Endothelial cell of umbilical vein (primary cell): Measurements from ENCODE around the gene GPA33. TPM values are rescaled to one million over a fixed set of nuclear protein-coding genes. Genes with fewer than 3 reads are reported as not detected.

ENCODE experiments used
- BruUV-seq: library from RNA; stranded (reverse); fragments of 400-500 nt; replicated peaks from 2 replicates; lab custom pipeline; 2021; lab: Mats Ljungman, UMichigan
- CTCF ChIA-PET: fragments of 300-600, 350-600 bp; sonication (Branson Sonifier 250); formaldehyde crosslinking; loops from one replicate; lab custom pipeline; 2021; ENCODE audit warnings: antibody characterized with exemption, inconsistent platforms; lab: Charles Lee
- POLR2A ChIA-PET: fragments of 300-600, 350-600 bp; sonication (Branson Sonifier 250); formaldehyde crosslinking; loops from one replicate; lab custom pipeline; 2021; ENCODE audit warnings: antibody characterized with exemption, inconsistent platforms; lab: Charles Lee
- DNase-seq: peaks from one replicate; pipeline ENCODE4 v3.0.0-alpha.2; 2011; ENCODE audit warnings: low read depth, low spot score
- FAIRE-seq: peaks from 2 replicates; lab custom pipeline; 2011; peaks lifted over from hg19 to GRCh38; lab: Jason Lieb, UNC
- H2AFZ ChIP-seq: 2 replicates; pipeline ENCODE4 v1.6.0; 2012; ENCODE audit warnings: low read depth, low read length, control low read depth, inconsistent platforms
- H3K27ac ChIP-seq: 2 replicates; pipeline ENCODE4 v1.5.1; 2011; ENCODE audit warnings: low read depth, mild to moderate bottlenecking, control low read depth, low read length, moderate library complexity; ENCODE audit not compliant: insufficient read depth
- H3K27me3 ChIP-seq, 2 experiments: 2 replicates each; pipeline versions ENCODE4 v1.6.0 to v1.6.1; 2011; ENCODE audit warnings: low read length in 2 of 2, mixed read lengths in 1 of 2; ENCODE audit not compliant: control insufficient read depth in 2 of 2, insufficient read depth in 2 of 2
- H3K36me3 ChIP-seq, 2 experiments: 2 replicates in 1 of 2; 3 replicates in 1 of 2; pipeline ENCODE4 v1.5.1; 2011; ENCODE audit warnings: low read length in 2 of 2, mild to moderate bottlenecking in 1 of 2, moderate library complexity in 1 of 2; ENCODE audit not compliant: control insufficient read depth in 2 of 2, insufficient read depth in 2 of 2; ENCODE audit errors: extremely low read depth in 1 of 2
- H3K4me1 ChIP-seq: 3 replicates; pipeline ENCODE4 v1.5.1; 2011; ENCODE audit warnings: mild to moderate bottlenecking, low read length; ENCODE audit not compliant: control insufficient read depth, insufficient read depth; ENCODE audit errors: extremely low read depth
- H3K4me2 ChIP-seq: 2 replicates; pipeline ENCODE4 v1.6.1; 2011; ENCODE audit warnings: low read length, control low read depth, mixed read lengths; ENCODE audit not compliant: insufficient read depth
- H3K4me3 ChIP-seq, 3 experiments: fragments of 200-600 bp in 1 of 3; sonication (generic), shearing (Covaris generic) in 1 of 3; replicated peaks in 1 of 3; 2 replicates each; pipeline ENCODE4 v1.5.1; 2011 to 2016; ENCODE audit warnings: control low read depth in 3 of 3, low read length in 3 of 3, mild to moderate bottlenecking in 2 of 3, inconsistent platforms in 1 of 3, low read depth in 1 of 3, moderate library complexity in 1 of 3; ENCODE audit not compliant: insufficient read depth in 1 of 3
- H3K79me2 ChIP-seq: 2 replicates; pipeline ENCODE4 v1.6.0; 2012; ENCODE audit warnings: low read length, inconsistent platforms; ENCODE audit not compliant: control insufficient read depth, insufficient read depth
- H3K9ac ChIP-seq: replicated peaks from 2 replicates; pipeline ENCODE3; 2011; ENCODE audit warnings: low read length, control low read depth; ENCODE audit not compliant: insufficient read depth; ENCODE audit errors: extremely low read depth
- H3K9me1 ChIP-seq: replicated peaks from 3 replicates; pipeline ENCODE4 v1.6.0; 2011; ENCODE audit warnings: mild to moderate bottlenecking, low read length; ENCODE audit not compliant: control insufficient read depth, insufficient read depth; ENCODE audit errors: extremely low read depth
- H3K9me3 ChIP-seq: replicated peaks from 2 replicates; pipeline ENCODE4 v1.5.1; 2012; ENCODE audit warnings: low read length, inconsistent platforms; ENCODE audit not compliant: control insufficient read depth, insufficient read depth
- H4K20me1 ChIP-seq: replicated peaks from 2 replicates; pipeline ENCODE3; 2011; ENCODE audit warnings: mild to moderate bottlenecking, low read length; ENCODE audit not compliant: control insufficient read depth, insufficient read depth; ENCODE audit errors: extremely low read depth
- CTCF ChIP-seq, 2 donors: IDR thresholded peaks; 1 replicate in 1 of 2; 2 replicates in 1 of 2; pipeline ENCODE4 v1.5.1; 2011; ENCODE audit warnings: low read length in 2 of 2, mild to moderate bottlenecking in 2 of 2, moderate library complexity in 2 of 2, control low read depth in 1 of 2, inconsistent platforms in 1 of 2, low read depth in 1 of 2; ENCODE audit not compliant: insufficient read depth in 1 of 2; ENCODE audit errors: extremely low read depth in 1 of 2
- EZH2 ChIP-seq: IDR thresholded peaks from 2 replicates; pipeline ENCODE4 v1.6.1; 2012; ENCODE audit warnings: borderline replicate concordance, low read depth, mild to moderate bottlenecking, moderate library complexity, low read length, inconsistent platforms; ENCODE audit not compliant: severe bottlenecking
- FOS ChIP-seq: IDR thresholded peaks from 2 replicates; pipeline ENCODE4 v1.6.1; 2011; ENCODE audit warnings: mild to moderate bottlenecking, low read length, moderate library complexity, borderline replicate concordance; ENCODE audit not compliant: insufficient read depth
- GATA2 ChIP-seq: IDR thresholded peaks from 2 replicates; pipeline ENCODE4 v1.7.0; 2011; ENCODE audit warnings: low read depth, mild to moderate bottlenecking, moderate library complexity, mixed read lengths, low read length; ENCODE audit not compliant: insufficient read length, insufficient read depth
- JUN ChIP-seq: IDR thresholded peaks from 2 replicates; pipeline ENCODE4 v1.6.1; 2011; ENCODE audit warnings: borderline replicate concordance, low read depth; ENCODE audit not compliant: insufficient read length, insufficient read depth
- MAX ChIP-seq: IDR thresholded peaks from 2 replicates; pipeline ENCODE4 v1.6.1; 2011; ENCODE audit not compliant: insufficient read depth, insufficient read length
- MYC ChIP-seq: IDR thresholded peaks from one replicate; pipeline ENCODE4 v1.6.1; 2011; ENCODE audit warnings: mild to moderate bottlenecking, low read depth, low read length
- POLR2A ChIP-seq: IDR thresholded peaks from 2 replicates; pipeline ENCODE4 v1.6.1; 2012; ENCODE audit warnings: low read depth, mild to moderate bottlenecking, control low read depth, low read length
- POLR2AphosphoS5 ChIP-seq: IDR thresholded peaks from 2 replicates; pipeline ENCODE4 v1.6.1; 2012; ENCODE audit warnings: low read depth, mild to moderate bottlenecking, control low read depth, low read length, moderate library complexity; ENCODE audit not compliant: insufficient read depth
- dilution Hi-C: fragments of 300-500 bp; cut with MboI; formaldehyde crosslinking; loops from one replicate; pipeline ENCODE4 v1.15.0; 2019; ENCODE audit warnings: low sequenced_read_pairs; ENCODE audit not compliant: extremely low pct_ligation_motif_present
- intact Hi-C: fragments of 100-400 bp; cut with micrococcal nuclease; formaldehyde crosslinking; loops from one replicate; pipeline ENCODE4 v1.10.0; 2022
- polyA plus RNA-seq, 4 experiments: library from polyadenylated mRNA; depleted of rRNA in 3 of 4; stranded (reverse) in 3 of 4; unstranded in 1 of 4; fragments of >200 nt; gene quantifications; 2 replicates each; pipeline versions ENCODE4 v1.2.1 to v1.2.3, GENCODE V29; 2011 to 2012; ENCODE audit warnings: missing spikeins in 1 of 4
- total RNA-seq: library from RNA; stranded (reverse); gene quantifications from 2 replicates; pipeline ENCODE4 v1.2.3, GENCODE V29; 2021

The GPA33 gene
- total and polyA plus RNA-seq, 2 donors (not counting 3 experiments of a cell fraction or from before 2014, with no cell fraction given), result not detected

- dilution Hi-C loops, result no loop called here
- no peak overlapping the region for H3K4me2 ChIP-seq
- no peaks in the 10 kb centered on the region for H3K36me3 ChIP-seq
- H4K20me1 ChIP-seq, result no peaks in the 10 kb centered on the region
- POLR2A ChIA-PET, result no interaction called here
- no peaks in the 10 kb centered on the region for H3K4me1 ChIP-seq
- BruUV-seq, result no TSS peak
- no peaks in the 10 kb centered on the region for H3K9me3 ChIP-seq
- CTCF ChIA-PET, result no interaction called here
- intact Hi-C loops, result no loop called here
- FAIRE-seq (no peak), DNase-seq (no peak)
- H3K27ac ChIP-seq, result no peak overlapping the region
- no peaks in the 10 kb centered on the region for H3K79me2 ChIP-seq
- no peak overlapping the region for H3K4me3 ChIP-seq
- H3K9ac ChIP-seq, result no peak overlapping the region
- no peaks in the 10 kb centered on the region for H3K9me1 ChIP-seq
- H3K27me3 ChIP-seq, result no peaks in the 10 kb centered on the region
- TF ChIP-seq GATA2 (no peak), EZH2 (no peak), MYC (no peak), POLR2AphosphoS5 (no peak), JUN (no peak), POLR2A (no peak), MAX (no peak), CTCF (IDR thresholded peaks at IDR 0.05; ENCODE audit: extremely low read depth in 1 of 2, insufficient read depth in 1 of 2, low read depth in 1 of 2, low read length in 2 of 2) (no peak), FOS (no peak)
- no peak overlapping the region for H2AFZ ChIP-seq
These were observed 46.0 kb upstream of the GPA33 start for GRCh38 chr1:167136191-167136614.
